Measurements from ENCODE around the gene CBX4. TPM values are rescaled to one million over a fixed set of nuclear protein-coding genes. Genes with fewer than 3 reads are reported as not detected.

The CBX4 gene
- total RNA-seq, 1 donor from 2014 or later, result 2.7 TPM

- H3K27ac Mint-ChIP-seq, result no peak overlapping the region
- H3K4me1 Mint-ChIP-seq, result peaks cover 31% of the 10 kb centered on the region
- no peak overlapping the region for H3K4me2 ChIP-seq
- peaks cover 8% of the 10 kb centered on the region for H3K9me3 Mint-ChIP-seq
- no peak for DNase-seq (ENCODE audit: low spot score)
- no peaks in the 10 kb centered on the region for H3K36me3 ChIP-seq
- no peak overlapping the region for H3K9ac ChIP-seq
- H3K9me3 ChIP-seq (ENCODE audit: low read depth), result no peaks in the 10 kb centered on the region
- H3K27me3 ChIP-seq, result peaks cover 100% of the 10 kb centered on the region
- peaks cover 3% of the 10 kb centered on the region for H4K20me1 ChIP-seq (ENCODE audit: low read depth)
- no peak overlapping the region for H2AFZ ChIP-seq (replicated peaks)
- H3K36me3 Mint-ChIP-seq, result peaks cover 3% of the 10 kb centered on the region
- H3K79me2 ChIP-seq (ENCODE audit: low read depth), result no peaks in the 10 kb centered on the region
- H3K27me3 Mint-ChIP-seq (ENCODE audit: insufficient read depth, low read depth), result peaks cover 22% of the 10 kb centered on the region
- H3K4me1 ChIP-seq, result no peaks in the 10 kb centered on the region
- no peaks in the 10 kb centered on the region for H3F3A ChIP-seq (ENCODE audit: low read depth)
- no peak overlapping the region for H3K4me3 Mint-ChIP-seq
- no peak overlapping the region for H3K27ac ChIP-seq
- no peak overlapping the region for H3K4me3 ChIP-seq
- TF ChIP-seq EZH2phosphoT487 (IDR thresholded peaks at IDR 0.05) (no peak), EZH2 (IDR thresholded peaks at IDR 0.05) (no peak), CTCF (IDR thresholded peaks at IDR 0.05) (no peak)
Measured at GRCh38 chr17:79824893-79825579, 14.2 kb downstream of the CBX4 start.

- H3K36me3 ChIP-seq, result no peaks in the 10 kb centered on the region
- no peak overlapping the region for H3K27ac Mint-ChIP-seq
- peaks cover 23% of the 10 kb centered on the region for H3K4me1 Mint-ChIP-seq
- H3K27ac ChIP-seq, result no peak overlapping the region
- no peaks in the 10 kb centered on the region for H3K9me3 ChIP-seq (ENCODE audit: low read depth)
- H3K27me3 Mint-ChIP-seq (ENCODE audit: insufficient read depth, low read depth), result peaks cover 20% of the 10 kb centered on the region
- DNase-seq (ENCODE audit: low spot score), result no peak
- no peak overlapping the region for H3K4me3 ChIP-seq
- H3K79me2 ChIP-seq (ENCODE audit: low read depth), result no peaks in the 10 kb centered on the region
- no peak overlapping the region for H3K4me2 ChIP-seq
- H3K27me3 ChIP-seq, result peaks cover 100% of the 10 kb centered on the region
- H3K36me3 Mint-ChIP-seq, result peaks cover 3% of the 10 kb centered on the region
- H3K9ac ChIP-seq, result no peak overlapping the region
- H3K9me3 Mint-ChIP-seq, result peaks cover 8% of the 10 kb centered on the region
- no peaks in the 10 kb centered on the region for H3K4me1 ChIP-seq
- H4K20me1 ChIP-seq (ENCODE audit: low read depth), result peaks cover 3% of the 10 kb centered on the region
- no peak overlapping the region for H3K4me3 Mint-ChIP-seq
- no peak overlapping the region for H2AFZ ChIP-seq (replicated peaks)
- TF ChIP-seq EZH2 (IDR thresholded peaks at IDR 0.05) (no peak), CTCF (IDR thresholded peaks at IDR 0.05) (no peak)
- H3F3A ChIP-seq (ENCODE audit: low read depth), result no peaks in the 10 kb centered on the region
Measured at GRCh38 chr17:79824234-79824633, 15.0 kb downstream of the CBX4 start.

GRCh38 chr17:79822583-79823124 lies 16.6 kb downstream of the CBX4 start:
- Histone ChIP-seq H2AFZ (replicated peaks) (no peak overlapping the region), H3K27ac (no peak overlapping the region), H3K79me2 (ENCODE audit: low read depth) (no peaks in the 10 kb centered on the region), H3K36me3 (no peaks in the 10 kb centered on the region), H3K9me3 (ENCODE audit: low read depth) (no peaks in the 10 kb centered on the region), H3F3A (ENCODE audit: low read depth) (no peaks in the 10 kb centered on the region), H3K4me3 (no peak overlapping the region), H3K4me1 (no peaks in the 10 kb centered on the region), H3K9ac (no peak overlapping the region), H4K20me1 (ENCODE audit: low read depth) (no peaks in the 10 kb centered on the region), H3K4me2 (no peak overlapping the region), H3K27me3 (peaks cover 100% of the 10 kb centered on the region)
- no peak for TF ChIP-seq CTCF (IDR thresholded peaks at IDR 0.05)
- no peak for TF ChIP-seq EZH2phosphoT487 (IDR thresholded peaks at IDR 0.05)
- TF ChIP-seq EZH2 (IDR thresholded peaks at IDR 0.05), result no peak
- peaks cover 10% of the 10 kb centered on the region for H3K4me1 Mint-ChIP-seq
- DNase-seq (ENCODE audit: low spot score), result no peak
- peaks cover 4% of the 10 kb centered on the region for H3K36me3 Mint-ChIP-seq
- peaks cover 28% of the 10 kb centered on the region for H3K27me3 Mint-ChIP-seq (ENCODE audit: insufficient read depth, low read depth)
- no peak overlapping the region for H3K27ac Mint-ChIP-seq
- H3K9me3 Mint-ChIP-seq, result peaks cover 8% of the 10 kb centered on the region
- H3K4me3 Mint-ChIP-seq, result peak overlapping the region; percentile 54
